CD4-positive, alpha-beta T cell treated with Interleukin-4 for 1 hour (primary cell): ENCODE data around the gene ZNF563.
"Not testable (repeated sequence)": the region's sequence is repeated elsewhere in the genome, so short reads cannot be mapped to it uniquely, and the experiment has no call there.

ENCODE experiments used
- DNase-seq, 2 donors: peaks; one replicate each; pipeline ENCODE4 v3.0.0-alpha.2; 2020 to 2022

The ZNF563 gene

GRCh38 chr19:12333162-12334159, at the start of gene ZNF563:
ZNF563 (minus strand) TSS chr19:12333633; CDS start chr19:12333482, 151 bp downstream.
- DNase-seq: peak; percentile 97 to 98

- no peak for DNase-seq
Observed at GRCh38 chr19:12380444-12380737, 47.0 kb upstream of the ZNF563 start.

GRCh38 chr19:12379732-12380443, 46.5 kb upstream of the ZNF563 start:
- no peak for DNase-seq

- DNase-seq: no peak
Observed at GRCh38 chr19:12374026-12374425, 40.6 kb upstream of the ZNF563 start.

GRCh38 chr19:12365236-12366162, 32.1 kb upstream of the ZNF563 start, which contains the start of gene ZNF442:
ZNF442 (minus strand) TSS chr19:12365683; CDS start chr19:12363631, 2,052 bp downstream.
- peak; percentile 86 to 90 for DNase-seq

GRCh38 chr19:12364391-12365235, 31.2 kb upstream of the ZNF563 start:
- no peak for DNase-seq

DNA sequence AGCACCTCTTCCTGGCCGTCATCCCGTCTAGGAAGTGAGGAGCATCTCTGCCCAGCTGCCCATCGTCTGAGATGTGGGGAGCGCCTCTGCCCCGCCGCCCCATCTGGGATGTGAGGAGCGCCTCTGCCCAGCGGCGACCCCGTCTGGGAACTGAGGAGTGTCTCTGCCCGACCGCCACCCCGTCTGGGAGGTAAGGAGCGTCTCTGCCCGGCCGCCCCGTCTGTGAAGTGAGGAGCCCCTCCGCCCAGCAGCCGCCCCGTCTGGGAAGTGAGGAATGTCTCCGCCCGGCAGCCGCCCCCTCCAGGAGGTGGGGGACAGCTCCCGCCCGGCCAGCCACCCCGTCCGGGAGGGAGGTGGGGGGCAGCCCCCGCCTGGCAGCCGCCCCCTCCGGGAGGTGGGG, 28.8 kb upstream of the ZNF563 start:
- not testable (repeated sequence) for DNase-seq

DNA sequence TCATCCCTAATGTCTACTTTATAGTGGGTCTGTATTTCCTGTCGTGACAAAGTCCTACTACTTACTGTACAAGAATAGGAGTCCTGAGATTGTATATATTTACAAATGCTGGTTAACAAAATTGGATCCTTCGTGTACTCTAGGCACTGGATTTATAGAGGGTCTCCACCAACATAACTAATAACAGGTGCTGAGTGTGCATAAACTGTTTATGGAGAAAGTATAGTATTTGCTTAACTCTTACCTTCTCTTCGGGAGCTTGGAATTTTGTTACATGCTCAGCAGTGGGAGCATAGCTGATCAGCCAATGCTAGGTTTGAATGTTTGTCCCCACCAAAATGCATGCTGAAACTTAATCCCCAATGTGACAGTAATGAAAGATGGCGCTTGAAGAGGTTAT, 19.9 kb upstream of the ZNF563 start:
- no peak for DNase-seq

DNA sequence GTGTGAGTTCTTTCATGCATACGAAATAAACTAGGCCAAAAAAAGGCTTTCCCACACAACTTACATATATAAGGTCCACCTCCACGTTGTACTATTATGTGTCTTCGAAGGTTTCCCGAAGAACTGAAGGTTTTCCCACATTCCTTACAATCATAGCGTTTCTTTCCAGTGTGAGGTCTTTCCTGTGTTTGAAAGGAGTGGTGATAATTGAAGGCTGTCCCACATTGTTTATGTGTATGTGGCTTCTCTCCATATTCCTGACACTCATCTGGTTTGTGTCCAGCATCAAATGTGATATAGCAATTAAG, 17.4 kb upstream of the ZNF563 start:
- no peak for DNase-seq

DNA sequence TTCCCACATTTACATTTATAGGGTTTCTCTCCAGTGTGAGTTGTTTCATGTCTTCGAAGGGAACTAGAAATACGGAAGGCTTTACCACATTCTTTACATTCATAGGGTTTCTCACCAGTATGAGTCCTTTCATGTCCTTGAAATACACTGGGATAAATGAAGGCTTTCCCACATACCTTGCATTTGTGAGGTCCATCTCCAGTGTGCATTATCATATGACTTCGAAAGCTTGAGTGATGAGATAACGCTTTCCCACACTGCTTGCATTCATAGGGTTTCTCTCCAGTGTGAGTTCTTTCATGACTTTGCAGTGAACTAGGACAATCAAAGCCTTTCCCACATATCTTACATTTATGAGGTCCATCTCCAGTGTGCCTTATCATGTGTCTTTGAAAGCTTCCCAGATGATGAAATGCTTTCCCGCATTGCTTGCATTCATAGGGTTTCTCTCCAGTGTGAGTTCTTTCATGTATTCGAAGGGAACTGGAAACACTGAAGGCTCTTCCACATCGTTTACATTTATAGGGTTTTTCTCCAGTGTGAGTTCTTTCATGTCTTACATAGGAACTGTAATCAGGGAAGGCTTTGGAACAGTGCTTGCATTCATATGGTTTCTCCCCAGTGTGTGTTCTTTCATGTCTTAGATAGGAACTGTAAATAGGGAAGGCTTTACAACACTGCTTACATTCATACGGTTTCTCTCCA, 16.9 kb upstream of the ZNF563 start:
- no peak for DNase-seq

DNA sequence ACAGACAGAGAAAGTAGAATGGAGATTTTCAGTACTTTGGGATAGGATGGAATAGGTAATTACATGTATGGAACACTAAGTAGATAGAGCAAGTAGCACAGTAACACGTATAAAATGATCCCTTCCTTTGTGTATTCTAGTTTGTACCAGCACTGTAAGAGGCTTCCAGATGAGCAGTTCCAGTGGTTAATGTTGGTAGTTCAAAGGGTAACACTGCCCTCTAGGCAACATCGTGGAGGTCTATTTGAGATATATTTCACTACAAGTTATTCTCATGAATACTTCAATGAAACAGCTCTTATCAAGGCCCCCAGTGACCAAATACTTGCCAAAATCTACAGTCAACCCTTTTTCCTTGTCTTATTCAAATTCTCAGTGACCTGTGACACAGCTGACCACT, 13.5 kb upstream of the ZNF563 start:
- DNase-seq: peak in 1 of 2 donors; percentile 64

GRCh38 chr19:12345197-12345596, 11.8 kb upstream of the ZNF563 start:
- no peak for DNase-seq

DNA sequence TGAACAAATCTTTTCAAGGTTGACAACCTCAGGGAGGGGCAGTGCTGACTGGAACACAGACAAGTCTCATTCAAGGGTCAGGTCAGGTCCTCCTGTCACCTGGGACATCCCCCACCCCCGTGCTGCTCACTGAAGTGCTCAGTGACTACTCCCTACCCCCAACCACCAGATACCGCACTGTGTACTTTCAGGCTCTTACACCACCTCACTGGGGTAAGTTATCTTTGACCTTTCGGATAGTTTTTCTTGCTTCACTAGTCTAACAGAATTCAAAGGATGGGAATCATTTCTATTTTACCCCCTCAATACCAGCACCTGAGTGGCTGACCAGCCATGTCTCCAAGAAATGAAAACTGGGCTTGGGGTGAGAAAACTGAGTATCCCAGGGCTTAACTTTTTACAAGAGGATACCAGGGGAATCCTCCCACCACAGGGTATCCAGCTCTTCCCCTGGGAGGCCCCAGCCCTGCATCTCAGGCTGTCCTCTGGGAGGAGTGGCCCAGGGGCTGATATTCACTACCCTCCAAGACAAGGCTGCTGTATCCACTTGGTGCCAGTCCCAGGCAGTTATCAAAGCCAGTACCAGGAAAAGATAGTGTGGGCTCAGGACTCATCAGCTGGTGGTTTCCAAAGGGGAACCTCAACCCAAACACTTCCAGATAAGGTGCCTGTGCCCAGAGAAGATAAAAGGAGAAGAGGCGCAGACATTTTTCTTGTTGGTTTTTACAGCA, 2.1 kb downstream of the ZNF563 start:
- DNase-seq: peak; percentile 58 to 73

- DNase-seq: no peak
Observed at GRCh38 chr19:12330340-12330739, 3.1 kb downstream of the ZNF563 start.

GRCh38 chr19:12325690-12326089, 7.7 kb downstream of the ZNF563 start:
- no peak for DNase-seq

DNA sequence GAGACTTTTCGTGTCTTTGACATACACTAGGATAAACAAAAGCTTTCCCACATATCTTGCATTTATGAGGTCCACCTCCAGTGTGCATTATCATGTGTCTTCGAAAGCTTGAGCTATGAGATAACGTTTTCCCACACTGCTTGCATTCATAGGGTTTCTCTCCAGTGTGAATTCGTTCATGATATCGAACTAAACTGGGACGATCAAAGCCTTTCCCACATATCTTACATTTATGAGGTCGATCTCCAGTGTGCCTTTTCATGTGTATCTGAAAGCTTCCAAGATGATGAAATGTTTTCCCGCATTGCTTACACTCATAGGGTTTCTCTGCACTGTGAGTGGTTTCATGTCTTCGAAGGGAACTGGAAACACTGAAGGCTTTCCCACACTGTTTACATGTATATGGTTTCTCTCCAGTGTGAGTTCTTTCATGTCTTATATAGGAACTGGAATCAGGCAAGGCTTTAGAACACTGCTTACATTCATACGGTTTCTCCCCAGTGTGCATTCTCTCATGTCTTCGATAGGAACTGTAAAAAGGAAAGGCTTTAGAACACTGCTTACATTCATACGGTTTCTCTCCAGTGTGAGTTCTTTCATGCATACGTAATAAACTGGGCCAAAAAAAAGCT, 14.5 kb downstream of the ZNF563 start:
- no peak for DNase-seq

GRCh38 chr19:12314553-12314952, 18.9 kb downstream of the ZNF563 start:
- no peak for DNase-seq

GRCh38 chr19:12308891-12309290, 24.5 kb downstream of the ZNF563 start:
- DNase-seq: not testable (repeated sequence)

DNA sequence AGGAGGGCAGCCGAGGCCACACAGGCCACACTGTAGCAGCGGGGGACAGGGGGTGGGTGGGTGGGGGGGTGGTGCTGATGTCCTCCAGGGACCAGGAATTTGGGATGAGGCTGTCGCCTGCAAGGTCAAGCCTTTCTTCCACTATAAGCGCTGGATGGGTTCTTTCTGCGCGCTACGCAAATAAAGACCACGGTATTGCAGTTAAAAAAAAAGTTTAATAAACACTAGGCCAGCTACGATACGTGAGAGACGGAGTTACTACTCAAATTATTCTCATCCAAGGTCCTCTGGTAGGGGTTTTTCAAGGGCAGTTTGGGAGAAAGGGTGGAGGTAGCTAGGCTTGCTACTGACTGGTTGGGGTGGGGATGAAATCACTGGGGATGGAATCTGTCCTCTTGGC, 38.2 kb downstream of the ZNF563 start:
- DNase-seq: no peak
